Measurements from ENCODE around the gene IRAK1.
A peak's percentile ranks its signal among the peaks of the same experiment; 100 is the strongest.

IRAK1 gene

GRCh38 chrX:154040863-154041262 lies 21.2 kb upstream of the IRAK1 start:
- DNase-seq (ENCODE audit: low read depth): no peak

- DNase-seq (ENCODE audit: low read depth): peak; percentile 55
These were observed 20.6 kb upstream of the IRAK1 start for GRCh38 chrX:154040307-154040756.

GRCh38 chrX:154039577-154039976 lies 19.9 kb upstream of the IRAK1 start:
- DNase-seq (ENCODE audit: low read depth): no peak

GRCh38 chrX:154038656-154039055 lies 19.0 kb upstream of the IRAK1 start:
- no peak for DNase-seq (ENCODE audit: low read depth)

GRCh38 chrX:154037754-154038153 lies 18.1 kb upstream of the IRAK1 start:
- DNase-seq (ENCODE audit: low read depth): no peak

- DNase-seq (ENCODE audit: low read depth): no peak
These were observed 16.8 kb upstream of the IRAK1 start for GRCh38 chrX:154036513-154036912.

GRCh38 chrX:154033848-154034247 lies 14.1 kb upstream of the IRAK1 start:
- DNase-seq (ENCODE audit: low read depth): no peak

GRCh38 chrX:154032653-154033052 lies 13.0 kb upstream of the IRAK1 start:
- DNase-seq (ENCODE audit: low read depth): no peak

GRCh38 chrX:154032160-154032559 lies 12.5 kb upstream of the IRAK1 start:
- no peak for DNase-seq (ENCODE audit: low read depth)

GRCh38 chrX:154030715-154031305 lies 11.1 kb upstream of the IRAK1 start:
- no peak for DNase-seq (ENCODE audit: low read depth)

GRCh38 chrX:154030266-154030665 lies 10.6 kb upstream of the IRAK1 start:
- no peak for DNase-seq (ENCODE audit: low read depth)

GRCh38 chrX:154029439-154029838 lies 9.7 kb upstream of the IRAK1 start:
- no peak for DNase-seq (ENCODE audit: low read depth)

- no peak for DNase-seq (ENCODE audit: low read depth)
These were observed 8.9 kb upstream of the IRAK1 start for GRCh38 chrX:154028502-154029184.

GRCh38 chrX:154027986-154028385 lies 8.3 kb upstream of the IRAK1 start:
- DNase-seq (ENCODE audit: low read depth): no peak

- DNase-seq (ENCODE audit: low read depth): no peak
These were observed 7.3 kb upstream of the IRAK1 start for GRCh38 chrX:154027022-154027402.

- DNase-seq (ENCODE audit: low read depth): no peak
These were observed 6.7 kb upstream of the IRAK1 start for GRCh38 chrX:154026136-154027021.

- no peak for DNase-seq (ENCODE audit: low read depth)
These were observed 5.5 kb upstream of the IRAK1 start for GRCh38 chrX:154025230-154025629.

GRCh38 chrX:154024271-154024670 lies 4.6 kb upstream of the IRAK1 start:
- DNase-seq (ENCODE audit: low read depth): no peak

- no peak for DNase-seq (ENCODE audit: low read depth)
These were observed 3.7 kb upstream of the IRAK1 start for GRCh38 chrX:154023276-154024000.

- DNase-seq (ENCODE audit: low read depth): no peak
These were observed 2.4 kb upstream of the IRAK1 start for GRCh38 chrX:154022108-154022507.

GRCh38 chrX:154021131-154021611 lies 1.5 kb upstream of the IRAK1 start:
- DNase-seq (ENCODE audit: low read depth): no peak

- no peak for DNase-seq (ENCODE audit: low read depth)
These were observed 924 bp upstream of the IRAK1 start for GRCh38 chrX:154020536-154021115.

Measured in fibroblast of the conjunctiva (primary cell).